Left renal cortex interstitium (tissue), 4 donors: ENCODE data around the gene LRRC4. TPM values are rescaled to one million over a fixed set of nuclear protein-coding genes. Genes with fewer than 3 reads are reported as not detected.

Experiments used
- DNase-seq, 4 donors: peaks; one replicate each; pipeline ENCODE4 v3.0.0-alpha.2; 2013; ENCODE audit warnings: low read depth in 4 of 4, low spot score in 2 of 4, missing footprints in 1 of 4
- polyA plus RNA-seq, 4 donors: library from polyadenylated mRNA; unstranded; fragments of 120-200 nt; gene quantifications; one replicate each; pipeline ENCODE4 v1.2.1, GENCODE V29; 2013; ENCODE audit not compliant: insufficient read length in 4 of 4

The LRRC4 gene
- polyA plus RNA-seq, 4 donors = 7.0 to 10.1 (median 8.4) TPM

GRCh38 chr7:128059143-128059988, 28.1 kb upstream of the LRRC4 start:
- no peak for DNase-seq

- no peak for DNase-seq
Measured at GRCh38 chr7:128057909-128058308, 26.7 kb upstream of the LRRC4 start.

GRCh38 chr7:128056901-128057300, 25.7 kb upstream of the LRRC4 start:
- no peak for DNase-seq

- DNase-seq = no peak
Measured at GRCh38 chr7:128055637-128056036, 24.4 kb upstream of the LRRC4 start.

- DNase-seq = no peak
Measured at GRCh38 chr7:128054511-128054910, 23.3 kb upstream of the LRRC4 start.

- no peak for DNase-seq
Measured at GRCh38 chr7:128053991-128054390, 22.8 kb upstream of the LRRC4 start.

- no peak for DNase-seq
Measured at GRCh38 chr7:128053023-128053422, 21.8 kb upstream of the LRRC4 start.

GRCh38 chr7:128052404-128052803, 21.2 kb upstream of the LRRC4 start:
- no peak for DNase-seq

- DNase-seq = no peak
Measured at GRCh38 chr7:128045766-128046165, 14.5 kb upstream of the LRRC4 start.

- DNase-seq = no peak
Measured at GRCh38 chr7:128045158-128045557, 13.9 kb upstream of the LRRC4 start.

- DNase-seq = no peak
Measured at GRCh38 chr7:128044064-128044463, 12.8 kb upstream of the LRRC4 start.

GRCh38 chr7:128042012-128042411, 10.8 kb upstream of the LRRC4 start:
- DNase-seq = no peak

- no peak for DNase-seq
Measured at GRCh38 chr7:128041203-128041602, 10.0 kb upstream of the LRRC4 start.

- no peak for DNase-seq
Measured at GRCh38 chr7:128040205-128040604, 9.0 kb upstream of the LRRC4 start.

- no peak for DNase-seq
Measured at GRCh38 chr7:128039544-128039953, 8.3 kb upstream of the LRRC4 start.

- no peak for DNase-seq
Measured at GRCh38 chr7:128037880-128038619, 6.8 kb upstream of the LRRC4 start.

GRCh38 chr7:128037081-128037480, 5.8 kb upstream of the LRRC4 start:
- no peak for DNase-seq

- DNase-seq = no peak
Measured at GRCh38 chr7:128036226-128036940, 5.1 kb upstream of the LRRC4 start.

GRCh38 chr7:128035712-128036111, 4.5 kb upstream of the LRRC4 start:
- no peak for DNase-seq

- no peak for DNase-seq
Measured at GRCh38 chr7:128034825-128035224, 3.6 kb upstream of the LRRC4 start.

- DNase-seq = no peak
Measured at GRCh38 chr7:128033246-128033645, 2.0 kb upstream of the LRRC4 start.
